Naive thymus-derived CD8-positive, alpha-beta T cell (primary cell): ENCODE results near the gene PAK4. TPM values are rescaled to one million over a fixed set of nuclear protein-coding genes. Genes with fewer than 3 reads are reported as not detected.

Experiments
- ATAC-seq, 2 donors: fragments of 150-1000 bp; cut with Tn5 transposase in 1 of 2; sonication (Bioruptor Pico), chemical (Tn5 transposase) in 1 of 2; 1 replicate in 1 of 2; 2 replicates in 1 of 2; pipeline ENCODE4 v1.10.0; 2021; ENCODE audit warnings: mild to moderate bottlenecking in 2 of 2, moderate library complexity in 2 of 2
- POLR2A ChIA-PET: fragments of 350-600 bp; sonication (Branson Sonifier 250); formaldehyde crosslinking; loops from one replicate; lab custom pipeline; 2021; ENCODE audit warnings: antibody characterized with exemption; lab: Charles Lee
- DNase-seq, 10 donors: peaks; one replicate each; pipeline versions ENCODE4 v3.0.0 to v3.0.0-alpha.2; 2020 to 2022
- H3K27ac Mint-ChIP-seq, 10 donors: one replicate each; pipeline ENCODE4 v1.8.0; 2020 to 2022; ENCODE audit warnings: mild to moderate bottlenecking in 10 of 10, mixed read lengths in 10 of 10, moderate library complexity in 4 of 10, inconsistent platforms in 1 of 10
- H3K27me3 Mint-ChIP-seq, 5 donors: one replicate each; pipeline ENCODE4 v1.8.0; 2021 to 2022; ENCODE audit warnings: mixed read lengths in 5 of 5
- H3K36me3 Mint-ChIP-seq, 3 donors: one replicate each; pipeline ENCODE4 v1.8.0; 2020 to 2022; ENCODE audit warnings: mixed read lengths in 3 of 3, mild to moderate bottlenecking in 2 of 3, inconsistent platforms in 1 of 3
- H3K4me1 Mint-ChIP-seq, 4 donors: one replicate each; pipeline ENCODE4 v1.8.0; 2021 to 2022; ENCODE audit warnings: mixed read lengths in 4 of 4
- H3K4me3 Mint-ChIP-seq, 10 donors: one replicate each; pipeline ENCODE4 v1.8.0; 2020 to 2022; ENCODE audit warnings: mild to moderate bottlenecking in 10 of 10, mixed read lengths in 10 of 10, moderate library complexity in 6 of 10, inconsistent platforms in 1 of 10
- H3K9me3 Mint-ChIP-seq, 9 donors: one replicate each; pipeline ENCODE4 v1.8.0; 2020 to 2022; ENCODE audit warnings: mixed read lengths in 9 of 9, mild to moderate bottlenecking in 3 of 9, inconsistent platforms in 1 of 9, moderate library complexity in 1 of 9
- polyA plus RNA-seq, 3 donors: library from polyadenylated mRNA; unstranded; fragments of 300-500 nt; fragmentation: Illumina TruSeq; gene quantifications; one replicate each; pipeline ENCODE4 v1.2.3, GENCODE V29; 2021
- total RNA-seq, 8 experiments: library from RNA in 2 of 8; stranded (reverse) in 2 of 8; gene quantifications; one replicate each; pipeline ENCODE4 v1.2.3 and lab custom pipeline; 2021 to 2026

The PAK4 gene
- total and polyA plus RNA-seq, 5 experiments from 2014 or later: 1.3 to 16.8 (median 1.4) TPM

DNA sequence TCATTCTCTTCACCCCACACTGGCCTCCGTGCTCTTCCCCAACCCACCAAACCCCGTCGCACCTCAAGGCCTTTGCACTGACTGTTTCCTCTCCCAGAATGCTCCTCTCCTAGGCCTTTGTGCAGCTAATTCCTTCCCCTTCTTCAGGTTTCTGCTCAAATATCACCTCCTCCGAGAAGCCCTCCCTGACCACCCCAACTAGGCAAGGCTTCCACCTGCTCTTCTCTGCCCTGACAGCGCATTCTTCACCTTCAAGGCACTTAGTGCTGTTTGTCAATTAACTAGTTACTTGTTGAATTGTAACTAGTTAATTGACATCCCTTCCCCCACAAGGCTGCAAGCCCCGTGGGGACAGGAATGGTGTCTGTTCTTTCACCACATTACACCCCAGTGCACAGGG is 63.4 kb downstream of the PAK4 start:
- no peaks in the 10 kb centered on the region for H3K36me3 Mint-ChIP-seq
- POLR2A ChIA-PET: no interaction called here
- peak overlapping the region in 1 of 10 donors; percentile 49 for H3K27ac Mint-ChIP-seq
- no peaks in the 10 kb centered on the region for H3K9me3 Mint-ChIP-seq
- no peak for ATAC-seq
- DNase-seq: no peak
- peaks cover 9 to 40% (median 15%) of the 10 kb centered on the region in 5 donors for H3K27me3 Mint-ChIP-seq
- H3K4me1 Mint-ChIP-seq: peaks cover 0 to 2% (median 0%) of the 10 kb centered on the region in 4 donors
- no peak overlapping the region for H3K4me3 Mint-ChIP-seq

DNA sequence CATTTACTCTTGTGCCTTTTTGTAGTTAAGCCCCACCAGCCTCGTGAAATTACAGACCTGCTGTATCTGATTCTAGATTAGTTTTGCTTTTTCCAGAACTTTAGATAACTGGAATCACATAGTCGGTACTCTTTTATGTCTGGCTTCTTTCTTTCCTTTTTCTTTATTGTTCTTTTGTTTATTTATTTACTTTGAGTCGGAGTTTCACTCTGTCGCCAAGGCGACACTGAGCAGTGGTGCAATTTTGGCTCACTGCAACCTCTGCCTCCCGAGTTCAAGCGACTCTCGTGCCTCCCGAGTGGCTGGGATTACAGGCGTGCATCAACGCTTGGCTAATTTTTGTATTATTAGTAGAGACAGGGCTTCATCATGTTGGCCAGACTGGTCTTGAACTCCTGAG is 65.2 kb downstream of the PAK4 start:
- Mint-ChIP-seq H3K9me3 (no peaks in the 10 kb centered on the region), H3K27me3 (peaks cover 15 to 54% (median 21%) of the 10 kb centered on the region in 5 donors), H3K4me1 (peaks cover 7 to 10% (median 9%) of the 10 kb centered on the region in 4 donors), H3K4me3 (no peak overlapping the region), H3K36me3 (no peaks in the 10 kb centered on the region), H3K27ac (no peak overlapping the region)
- POLR2A ChIA-PET: no interaction called here
- no peak for DNase-seq
- ATAC-seq: no peak

GRCh38 chr19:39192846-39193245 is 67.3 kb downstream of the PAK4 start:
- Mint-ChIP-seq H3K4me3 (no peak overlapping the region), H3K27ac (no peak overlapping the region), H3K36me3 (no peaks in the 10 kb centered on the region), H3K27me3 (peaks cover 17 to 74% (median 26%) of the 10 kb centered on the region in 5 donors), H3K9me3 (no peaks in the 10 kb centered on the region), H3K4me1 (peaks cover 11 to 29% (median 22%) of the 10 kb centered on the region in 4 donors)
- DNase-seq (no peak), ATAC-seq (no peak)
- POLR2A ChIA-PET: no interaction called here

- ATAC-seq (no peak), DNase-seq (no peak)
- POLR2A ChIA-PET: no interaction called here
- Mint-ChIP-seq H3K9me3 (no peaks in the 10 kb centered on the region), H3K4me1 (peaks cover 11 to 30% (median 22%) of the 10 kb centered on the region in 4 donors), H3K4me3 (no peak overlapping the region), H3K27ac (peak overlapping the region in 1 of 10 donors; percentile 94), H3K36me3 (no peaks in the 10 kb centered on the region), H3K27me3 (peaks cover 16 to 79% (median 31%) of the 10 kb centered on the region in 5 donors)
Observed at GRCh38 chr19:39193803-39194202, 68.2 kb downstream of the PAK4 start.

DNA sequence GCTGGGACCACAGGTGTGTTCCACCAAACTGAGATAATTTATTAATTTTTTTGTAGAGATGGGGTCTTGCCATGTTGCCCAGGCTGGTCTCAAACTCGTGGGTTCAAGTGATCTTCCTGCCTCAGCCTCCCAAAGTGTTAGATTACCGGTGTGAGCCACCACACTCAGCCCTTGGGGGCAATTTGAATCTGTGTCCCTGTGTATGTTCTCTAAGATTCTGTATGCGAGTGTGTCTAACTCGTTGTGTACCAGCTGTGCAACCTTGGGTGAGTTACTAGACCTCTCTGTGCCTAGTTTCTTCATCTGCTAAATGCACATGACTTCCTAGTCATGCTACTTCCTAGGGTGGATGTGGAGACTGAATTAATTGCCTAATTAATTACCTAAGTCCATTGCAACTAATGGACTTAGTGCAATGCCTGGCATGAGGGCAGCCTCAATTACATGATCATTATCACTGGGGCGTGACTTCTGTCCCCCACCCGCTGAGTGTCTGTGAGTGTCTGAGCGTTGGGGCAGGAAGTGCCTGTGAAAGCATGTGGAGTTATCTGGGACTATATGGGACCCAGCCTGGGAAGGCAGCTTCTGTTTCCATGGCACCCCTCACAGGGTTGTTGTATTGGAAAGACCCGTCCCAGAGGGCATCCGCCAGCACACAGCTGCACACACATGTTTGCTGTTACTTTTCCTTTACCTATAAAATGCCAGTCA is 69.4 kb downstream of the PAK4 start:
- H3K36me3 Mint-ChIP-seq: no peaks in the 10 kb centered on the region
- peaks cover 13 to 80% (median 31%) of the 10 kb centered on the region in 5 donors for H3K27me3 Mint-ChIP-seq
- H3K4me3 Mint-ChIP-seq: peak overlapping the region in 8 of 10 donors; percentile 20 to 64 (median 53)
- no peak for ATAC-seq
- H3K4me1 Mint-ChIP-seq: peaks cover 11 to 30% (median 22%) of the 10 kb centered on the region in 4 donors
- no peaks in the 10 kb centered on the region for H3K9me3 Mint-ChIP-seq
- POLR2A ChIA-PET: no interaction called here
- DNase-seq: no peak
- peak overlapping the region in 1 of 10 donors; percentile 19 for H3K27ac Mint-ChIP-seq

DNA sequence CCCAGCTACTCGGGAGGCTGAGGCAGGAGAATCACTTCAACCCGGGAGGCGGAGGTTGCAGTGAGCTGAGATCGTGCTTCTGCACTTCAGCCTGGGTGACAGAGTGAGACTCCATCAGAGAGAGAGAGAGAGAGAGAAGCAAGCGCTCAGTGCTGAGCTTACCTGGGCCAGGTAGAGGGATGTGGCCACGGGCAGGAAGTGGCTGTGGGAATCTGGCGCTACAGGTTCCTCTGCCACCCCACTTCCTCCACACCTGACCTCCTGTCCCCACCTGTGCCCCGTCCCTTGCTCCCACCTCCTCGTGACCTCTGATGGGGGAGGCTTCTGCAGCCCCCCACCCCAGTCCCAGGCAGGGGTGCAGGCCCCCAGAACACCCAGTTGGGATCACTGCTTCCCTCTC is 70.2 kb downstream of the PAK4 start:
- ATAC-seq: peak; percentile 49 to 89
- no peaks in the 10 kb centered on the region for H3K9me3 Mint-ChIP-seq

GRCh38 chr19:39196320-39196719 is 70.7 kb downstream of the PAK4 start:
- no peaks in the 10 kb centered on the region for H3K36me3 Mint-ChIP-seq
- H3K4me1 Mint-ChIP-seq: peaks cover 11 to 30% (median 22%) of the 10 kb centered on the region in 4 donors
- H3K27ac Mint-ChIP-seq: no peak overlapping the region
- POLR2A ChIA-PET: interaction anchor here (0.6 kb wide), 1 partner anchor 113 kb away, joined by 3 read pairs; no protein-coding TSS in a partner anchor
- H3K9me3 Mint-ChIP-seq: no peaks in the 10 kb centered on the region
- peak overlapping the region in 6 of 10 donors; percentile 24 to 64 (median 52) for H3K4me3 Mint-ChIP-seq
- DNase-seq: no peak
- peaks cover 16 to 84% (median 38%) of the 10 kb centered on the region in 5 donors for H3K27me3 Mint-ChIP-seq
- ATAC-seq: no peak

More for the DNA sequence above, 70.2 kb downstream of the PAK4 start:
- peak in 4 of 10 donors; percentile 19 to 39 (median 32) for DNase-seq
- peaks cover 11 to 30% (median 22%) of the 10 kb centered on the region in 4 donors for H3K4me1 Mint-ChIP-seq
- H3K4me3 Mint-ChIP-seq: peak overlapping the region in 8 of 10 donors; percentile 20 to 64 (median 56)
- H3K36me3 Mint-ChIP-seq: no peaks in the 10 kb centered on the region
- H3K27me3 Mint-ChIP-seq: peaks cover 13 to 80% (median 33%) of the 10 kb centered on the region in 5 donors
- no peak overlapping the region for H3K27ac Mint-ChIP-seq
- POLR2A ChIA-PET: interaction anchor here (0.6 kb wide), 1 partner anchor 114 kb away, joined by 3 read pairs; no protein-coding TSS in a partner anchor

DNA sequence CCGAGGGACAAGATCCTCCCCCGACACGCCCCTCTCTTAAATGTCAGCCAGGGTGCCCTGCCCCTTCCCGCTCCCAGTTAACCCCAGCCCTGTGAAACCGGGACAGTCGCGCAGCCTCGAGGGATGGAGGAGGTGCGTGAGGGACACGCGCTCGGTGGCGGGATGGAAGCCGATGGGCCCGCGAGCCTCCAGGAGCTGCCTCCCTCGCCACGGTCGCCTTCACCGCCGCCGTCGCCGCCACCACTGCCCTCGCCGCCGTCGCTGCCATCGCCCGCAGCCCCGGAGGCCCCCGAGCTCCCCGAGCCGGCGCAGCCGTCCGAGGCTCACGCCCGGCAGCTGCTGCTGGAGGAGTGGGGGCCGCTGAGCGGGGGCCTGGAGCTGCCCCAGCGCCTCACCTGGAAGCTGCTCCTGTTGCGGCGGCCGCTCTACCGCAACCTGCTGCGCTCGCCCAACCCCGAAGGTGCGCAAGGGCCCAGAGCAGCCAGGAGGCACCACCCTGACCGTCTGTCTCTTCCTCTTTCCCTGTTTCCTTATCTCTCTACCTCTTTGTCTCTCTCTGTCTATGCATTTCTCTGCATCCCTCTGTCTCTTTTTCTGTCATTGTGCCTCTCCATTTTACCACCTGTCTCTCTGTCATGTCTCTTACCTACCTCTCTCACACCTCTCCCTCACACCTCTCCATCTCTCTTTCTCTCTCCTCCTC is 71.4 kb downstream of the PAK4 start, which contains the start of gene NCCRP1:
TSS of gene NCCRP1 (plus strand) at position 105 of the 703 bp plus-strand sequence. CDS start at position 124, 19 bp downstream.
- Mint-ChIP-seq H3K4me3 (peak within 1 kb of the TSS; percentile 29 to 85 (median 72)), H3K27ac (peak within 1 kb of the TSS in 1 of 10 donors; percentile 33), H3K4me1 (peaks cover 11 to 30% (median 22%) of the 10 kb centered on the region in 4 donors), H3K36me3 (no peaks in the 10 kb centered on the region), H3K9me3 (no peaks in the 10 kb centered on the region), H3K27me3 (peaks cover 23 to 88% (median 44%) of the 10 kb centered on the region in 5 donors)
- DNase-seq (peak in 1 of 10 donors; percentile 10), ATAC-seq (peak; percentile 34 to 59)
- POLR2A ChIA-PET: no interaction called here

- H3K27me3 Mint-ChIP-seq: peaks cover 28 to 92% (median 48%) of the 10 kb centered on the region in 5 donors
- DNase-seq (no peak), ATAC-seq (no peak)
- H3K4me3 Mint-ChIP-seq: peak overlapping the region in 8 of 10 donors; percentile 29 to 85 (median 62)
- peaks cover 11 to 30% (median 22%) of the 10 kb centered on the region in 4 donors for H3K4me1 Mint-ChIP-seq
- no peaks in the 10 kb centered on the region for H3K36me3 Mint-ChIP-seq
- POLR2A ChIA-PET: no interaction called here
- no peaks in the 10 kb centered on the region for H3K9me3 Mint-ChIP-seq
- H3K27ac Mint-ChIP-seq: no peak overlapping the region
Observed at GRCh38 chr19:39197808-39198207, 72.2 kb downstream of the PAK4 start.

- DNase-seq (no peak), ATAC-seq (no peak)
- Mint-ChIP-seq H3K4me3 (peak overlapping the region in 1 of 10 donors; percentile 30), H3K36me3 (no peaks in the 10 kb centered on the region), H3K27ac (no peak overlapping the region), H3K9me3 (no peaks in the 10 kb centered on the region), H3K27me3 (peaks cover 27 to 94% (median 50%) of the 10 kb centered on the region in 5 donors), H3K4me1 (peaks cover 11 to 30% (median 22%) of the 10 kb centered on the region in 4 donors)
- POLR2A ChIA-PET: no interaction called here
Observed at GRCh38 chr19:39199025-39199424, 73.4 kb downstream of the PAK4 start.

- Mint-ChIP-seq H3K36me3 (no peaks in the 10 kb centered on the region), H3K9me3 (no peaks in the 10 kb centered on the region), H3K4me3 (no peak overlapping the region), H3K4me1 (peaks cover 11 to 26% (median 18%) of the 10 kb centered on the region in 4 donors), H3K27ac (no peak overlapping the region), H3K27me3 (peaks cover 26 to 91% (median 56%) of the 10 kb centered on the region in 5 donors)
- DNase-seq: no peak
- no peak for ATAC-seq
- POLR2A ChIA-PET: no interaction called here
Observed at GRCh38 chr19:39200066-39200802, 74.6 kb downstream of the PAK4 start.

DNA sequence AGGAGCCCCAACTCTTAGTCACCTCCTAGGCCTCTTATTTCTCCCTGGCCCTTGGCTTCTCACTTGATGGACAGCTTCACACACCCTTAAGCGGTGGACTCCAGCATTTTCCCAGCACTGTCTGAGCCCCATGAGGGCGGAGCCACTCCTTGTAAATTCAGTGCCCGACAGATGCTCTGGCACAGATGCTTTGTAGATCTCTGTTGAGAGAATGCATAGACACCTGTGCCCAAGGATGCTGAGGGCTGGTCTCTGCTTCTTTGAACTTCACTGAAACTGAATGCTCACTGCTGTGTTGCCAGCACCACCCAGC is 75.2 kb downstream of the PAK4 start:
- H3K9me3 Mint-ChIP-seq: no peaks in the 10 kb centered on the region
- H3K27ac Mint-ChIP-seq: no peak overlapping the region
- no peak for DNase-seq
- no peak overlapping the region for H3K4me3 Mint-ChIP-seq
- POLR2A ChIA-PET: no interaction called here
- no peaks in the 10 kb centered on the region for H3K36me3 Mint-ChIP-seq
- ATAC-seq: no peak
- H3K27me3 Mint-ChIP-seq: peaks cover 26 to 89% (median 58%) of the 10 kb centered on the region in 5 donors
- peaks cover 6 to 21% (median 13%) of the 10 kb centered on the region in 4 donors for H3K4me1 Mint-ChIP-seq
